ENCODE measurements around the gene ATP6V0A1. TPM values are rescaled to one million over a fixed set of nuclear protein-coding genes. Genes with fewer than 3 reads are reported as not detected.

ATP6V0A1 gene
- total RNA-seq, 1 experiment from 2014 or later: 55.1 TPM

DNA sequence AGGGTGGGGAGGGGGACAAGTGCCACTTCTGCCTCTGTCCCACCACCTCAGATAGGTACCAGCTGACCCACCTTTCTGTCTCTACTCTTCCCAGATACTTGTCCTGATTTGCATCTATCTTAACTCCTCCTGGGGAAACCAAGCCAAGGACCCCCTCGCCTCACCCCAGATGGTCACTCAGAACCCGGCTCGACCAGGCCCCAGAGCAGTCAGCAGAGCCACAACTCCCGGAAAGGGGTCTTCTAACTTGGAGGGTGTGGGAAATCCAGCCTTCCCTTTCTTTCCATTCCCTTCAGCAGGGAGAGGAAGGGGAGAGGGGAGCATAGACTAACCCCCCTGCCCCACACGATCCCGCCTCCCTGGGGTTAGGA lies 37.6 kb upstream of the ATP6V0A1 start:
- no peaks in the 10 kb centered on the region for H3K27me3 ChIP-seq (ENCODE audit: insufficient read depth, low read depth)
- CTCF ChIA-PET: interaction anchor here (1.3 kb wide), 1 partner anchor 12 kb away, joined by 3 read pairs; no protein-coding TSS in a partner anchor
- H3K4me2 ChIP-seq: peak overlapping the region; percentile 90
- BruUV-seq (replicated peaks): no TSS peak
- H3K4me3 ChIP-seq: peak overlapping the region; percentile 76; the same call in 1 of the 2 replicates
- no peaks in the 10 kb centered on the region for H3K9me2 ChIP-seq (ENCODE audit: insufficient read depth)
- H3F3A ChIP-seq (ENCODE audit: insufficient read depth, low read depth): peaks cover 35% of the 10 kb centered on the region
- no peaks in the 10 kb centered on the region; the same call in 1 of the 2 replicates for H4K20me1 ChIP-seq (ENCODE audit: insufficient read depth)
- intact Hi-C loops (cut with micrococcal nuclease; ENCODE audit: unreplicated experiment): loop anchor here (5.0 kb wide), 1 partner anchor 256 kb away; the partner anchor contains the start of gene PLEKHH3
- no peak overlapping the region for H2AFZ ChIP-seq
- H3K9me3 ChIP-seq (ENCODE audit: insufficient read depth, low read depth): no peaks in the 10 kb centered on the region
- TF ChIP-seq, protein P1, sequence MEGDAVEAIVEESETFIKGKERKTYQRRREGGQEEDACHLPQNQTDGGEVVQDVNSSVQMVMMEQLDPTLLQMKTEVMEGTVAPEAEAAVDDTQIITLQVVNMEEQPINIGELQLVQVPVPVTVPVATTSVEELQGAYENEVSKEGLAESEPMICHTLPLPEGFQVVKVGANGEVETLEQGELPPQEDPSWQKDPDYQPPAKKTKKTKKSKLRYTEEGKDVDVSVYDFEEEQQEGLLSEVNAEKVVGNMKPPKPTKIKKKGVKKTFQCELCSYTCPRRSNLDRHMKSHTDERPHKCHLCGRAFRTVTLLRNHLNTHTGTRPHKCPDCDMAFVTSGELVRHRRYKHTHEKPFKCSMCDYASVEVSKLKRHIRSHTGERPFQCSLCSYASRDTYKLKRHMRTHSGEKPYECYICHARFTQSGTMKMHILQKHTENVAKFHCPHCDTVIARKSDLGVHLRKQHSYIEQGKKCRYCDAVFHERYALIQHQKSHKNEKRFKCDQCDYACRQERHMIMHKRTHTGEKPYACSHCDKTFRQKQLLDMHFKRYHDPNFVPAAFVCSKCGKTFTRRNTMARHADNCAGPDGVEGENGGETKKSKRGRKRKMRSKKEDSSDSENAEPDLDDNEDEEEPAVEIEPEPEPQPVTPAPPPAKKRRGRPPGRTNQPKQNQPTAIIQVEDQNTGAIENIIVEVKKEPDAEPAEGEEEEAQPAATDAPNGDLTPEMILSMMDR (conservative IDR thresholded peaks at IDR 0.05): no peak
- no peak for TF ChIP-seq EZH2 (IDR thresholded peaks at IDR 0.05; ENCODE audit: low read depth)
- no peak overlapping the region for H3K27ac ChIP-seq
- POLR2A ChIA-PET (ENCODE audit: unreplicated experiment): interaction anchor here (0.7 to 1.2 kb wide), 2 partner anchors 25 to 99 kb away, joined by 4 to 8 read pairs; no protein-coding TSS in a partner anchor
- DNase-seq: no peak
- peaks cover 53% of the 10 kb centered on the region for H3K79me2 ChIP-seq (ENCODE audit: low read depth)
- H3K36me3 ChIP-seq (ENCODE audit: low read depth): no peaks in the 10 kb centered on the region
- H3K4me1 ChIP-seq (replicated peaks; ENCODE audit: insufficient read depth): peaks cover 37% of the 10 kb centered on the region

DNA sequence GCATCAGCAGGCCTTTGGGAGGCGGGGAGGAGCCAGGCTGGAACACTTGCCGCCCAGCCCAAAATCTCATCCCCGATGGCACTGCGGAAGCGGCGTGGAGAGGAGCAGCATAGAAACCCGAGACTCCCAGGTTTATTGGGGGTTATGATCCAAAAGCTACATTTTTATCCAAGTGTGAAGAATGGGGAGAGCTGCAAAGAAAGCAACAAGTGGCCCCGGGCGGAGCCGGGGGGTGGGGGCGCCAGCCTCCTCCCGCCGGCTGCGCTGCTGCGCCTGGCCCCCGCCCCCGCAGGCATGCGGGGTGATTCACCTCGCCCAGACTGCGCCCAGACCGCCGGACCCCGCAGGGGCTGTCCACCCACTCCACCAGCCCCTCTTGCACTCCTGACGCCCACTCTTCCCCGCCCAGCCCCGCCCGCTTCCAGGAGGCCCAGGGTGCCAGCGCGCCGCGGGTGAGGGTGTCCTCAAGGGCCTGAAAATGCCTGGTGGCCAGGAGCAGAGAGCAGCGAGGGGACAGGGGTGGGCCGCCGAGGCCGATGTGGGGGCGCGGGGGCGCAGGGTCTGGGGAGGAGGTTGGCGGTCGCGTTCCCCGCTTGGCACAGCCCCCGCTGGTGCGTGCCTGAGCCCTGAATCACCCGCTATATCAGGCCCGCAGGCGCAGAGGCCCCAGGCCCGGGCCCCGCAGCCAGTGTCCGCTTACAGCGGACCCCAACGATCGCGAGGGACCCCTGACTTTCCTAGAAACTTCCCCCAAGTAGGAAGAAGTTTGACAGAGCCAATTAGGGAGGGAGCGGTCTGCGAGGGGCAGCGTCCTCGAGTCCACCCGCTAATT lies 37.0 kb upstream of the ATP6V0A1 start:
- ChIA-PET CTCF (no interaction called here), POLR2A (ENCODE audit: unreplicated experiment) (interaction anchor here (0.6 to 1.6 kb wide), 3 partner anchors 12 to 560 kb away, joined by 6 to 22 read pairs (median 8); no protein-coding TSS in a partner anchor)
- H3K4me3 ChIP-seq: peak overlapping the region; percentile 76

GRCh38 chr17:42422412-42422957 lies 36.2 kb upstream of the ATP6V0A1 start:
- TSS peak; percentile 65 for BruUV-seq (replicated peaks)
- H4K20me1 ChIP-seq (ENCODE audit: insufficient read depth): no peaks in the 10 kb centered on the region; the same call in 1 of the 2 replicates
- no peak overlapping the region for H3K27ac ChIP-seq
- H3F3A ChIP-seq (ENCODE audit: insufficient read depth, low read depth): peaks cover 37% of the 10 kb centered on the region
- intact Hi-C loops (cut with micrococcal nuclease; ENCODE audit: unreplicated experiment): loop anchor here (2.0 to 5.0 kb wide), 2 partner anchors 34 to 255 kb away; partner anchors contain the start of genes PLEKHH3 and STAT3
- no peaks in the 10 kb centered on the region for H3K27me3 ChIP-seq (ENCODE audit: insufficient read depth, low read depth)
- H3K36me3 ChIP-seq (ENCODE audit: low read depth): no peaks in the 10 kb centered on the region
- peak overlapping the region; percentile 95 for H2AFZ ChIP-seq
- ChIA-PET CTCF (interaction anchor here (0.9 to 1.2 kb wide), 4 partner anchors 12 to 34 kb away, joined by 3 to 8 read pairs (median 4); partner anchors contain the start of gene STAT3), POLR2A (ENCODE audit: unreplicated experiment) (interaction anchor here (0.5 to 1.6 kb wide), 9 partner anchors 13 to 561 kb away, joined by 3 to 23 read pairs (median 6); partner anchors contain the start of gene STAT3)
- peaks cover 44% of the 10 kb centered on the region for H3K79me2 ChIP-seq (ENCODE audit: low read depth)
- no peak for TF ChIP-seq EZH2 (IDR thresholded peaks at IDR 0.05; ENCODE audit: low read depth)
- TF ChIP-seq, protein P1 (conservative IDR thresholded peaks at IDR 0.05): no peak
- H3K4me3 ChIP-seq: peak overlapping the region; percentile 76
- DNase-seq: peak; percentile 36 to 56
- peaks cover 37% of the 10 kb centered on the region for H3K4me1 ChIP-seq (replicated peaks; ENCODE audit: insufficient read depth)
- H3K4me2 ChIP-seq: peak overlapping the region; percentile 90
- H3K9me3 ChIP-seq (ENCODE audit: insufficient read depth, low read depth): no peaks in the 10 kb centered on the region
- H3K9me2 ChIP-seq (ENCODE audit: insufficient read depth): no peaks in the 10 kb centered on the region

More for the DNA sequence above, 37.0 kb upstream of the ATP6V0A1 start:
- Histone ChIP-seq H3K4me1 (replicated peaks; ENCODE audit: insufficient read depth) (peaks cover 37% of the 10 kb centered on the region), H3K9me3 (ENCODE audit: insufficient read depth, low read depth) (no peaks in the 10 kb centered on the region), H3K4me2 (peak overlapping the region; percentile 90), H3K79me2 (ENCODE audit: low read depth) (peaks cover 50% of the 10 kb centered on the region), H3K36me3 (ENCODE audit: low read depth) (no peaks in the 10 kb centered on the region), H4K20me1 (ENCODE audit: insufficient read depth) (no peaks in the 10 kb centered on the region; the same call in 1 of the 2 replicates), H3K27ac (no peak overlapping the region), H2AFZ (peak overlapping the region; percentile 79), H3K27me3 (ENCODE audit: insufficient read depth, low read depth) (no peaks in the 10 kb centered on the region), H3K9me2 (ENCODE audit: insufficient read depth) (no peaks in the 10 kb centered on the region), H3F3A (ENCODE audit: insufficient read depth, low read depth) (peaks cover 35% of the 10 kb centered on the region)
- no TSS peak for BruUV-seq (replicated peaks)
- peak in 1 of 2 experiments; percentile 63 for DNase-seq
- intact Hi-C loops (cut with micrococcal nuclease; ENCODE audit: unreplicated experiment): loop anchor here (2.0 to 5.0 kb wide), 2 partner anchors 33 to 256 kb away; partner anchors contain the start of genes PLEKHH3 and STAT3
- no peak for TF ChIP-seq EZH2 (IDR thresholded peaks at IDR 0.05; ENCODE audit: low read depth)
- TF ChIP-seq, protein P1 (conservative IDR thresholded peaks at IDR 0.05): no peak
